Choroid plexus epithelial cell (primary cell): Measurements from ENCODE around the gene FAM227B.

ENCODE experiments used
- DNase-seq: peaks from one replicate; pipeline ENCODE4 v3.0.0-alpha.2; 2010; ENCODE audit warnings: low read depth
- H3K4me3 ChIP-seq: 2 replicates; pipeline ENCODE4 v1.5.1; 2011; ENCODE audit warnings: low read depth, mild to moderate bottlenecking, control low read depth, low read length, moderate library complexity
- TF ChIP-seq, protein P1 (sequence below): conservative IDR thresholded peaks from 2 replicates; pipeline ENCODE4 v1.5.1; 2011; ENCODE audit warnings: low read depth, mild to moderate bottlenecking, control low read depth, inconsistent platforms, low read length, moderate library complexity

Gene FAM227B

DNA sequence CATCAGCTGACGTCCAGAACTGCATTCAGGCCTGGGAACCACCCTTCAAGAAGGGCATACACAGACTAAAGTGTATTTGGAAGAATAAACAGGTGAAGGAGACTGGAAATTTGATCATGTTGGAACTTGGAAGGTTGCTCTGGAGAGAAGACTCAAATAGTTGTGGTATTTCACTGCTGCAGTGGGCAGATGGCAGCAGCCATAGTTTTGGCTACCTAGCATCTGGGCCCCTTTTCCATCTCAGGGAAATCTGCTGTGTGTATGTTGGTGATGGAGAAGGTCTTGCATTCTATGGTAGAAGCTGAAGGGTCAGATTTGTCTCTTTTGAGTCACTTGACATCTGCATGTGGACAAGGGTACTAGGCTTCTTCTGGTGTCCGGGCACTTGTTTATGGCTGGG is 311.9 kb downstream of the FAM227B start:
- H3K4me3 ChIP-seq, result no peak overlapping the region
- no peak for DNase-seq
- TF ChIP-seq, protein P1, sequence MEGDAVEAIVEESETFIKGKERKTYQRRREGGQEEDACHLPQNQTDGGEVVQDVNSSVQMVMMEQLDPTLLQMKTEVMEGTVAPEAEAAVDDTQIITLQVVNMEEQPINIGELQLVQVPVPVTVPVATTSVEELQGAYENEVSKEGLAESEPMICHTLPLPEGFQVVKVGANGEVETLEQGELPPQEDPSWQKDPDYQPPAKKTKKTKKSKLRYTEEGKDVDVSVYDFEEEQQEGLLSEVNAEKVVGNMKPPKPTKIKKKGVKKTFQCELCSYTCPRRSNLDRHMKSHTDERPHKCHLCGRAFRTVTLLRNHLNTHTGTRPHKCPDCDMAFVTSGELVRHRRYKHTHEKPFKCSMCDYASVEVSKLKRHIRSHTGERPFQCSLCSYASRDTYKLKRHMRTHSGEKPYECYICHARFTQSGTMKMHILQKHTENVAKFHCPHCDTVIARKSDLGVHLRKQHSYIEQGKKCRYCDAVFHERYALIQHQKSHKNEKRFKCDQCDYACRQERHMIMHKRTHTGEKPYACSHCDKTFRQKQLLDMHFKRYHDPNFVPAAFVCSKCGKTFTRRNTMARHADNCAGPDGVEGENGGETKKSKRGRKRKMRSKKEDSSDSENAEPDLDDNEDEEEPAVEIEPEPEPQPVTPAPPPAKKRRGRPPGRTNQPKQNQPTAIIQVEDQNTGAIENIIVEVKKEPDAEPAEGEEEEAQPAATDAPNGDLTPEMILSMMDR, result no peak

DNA sequence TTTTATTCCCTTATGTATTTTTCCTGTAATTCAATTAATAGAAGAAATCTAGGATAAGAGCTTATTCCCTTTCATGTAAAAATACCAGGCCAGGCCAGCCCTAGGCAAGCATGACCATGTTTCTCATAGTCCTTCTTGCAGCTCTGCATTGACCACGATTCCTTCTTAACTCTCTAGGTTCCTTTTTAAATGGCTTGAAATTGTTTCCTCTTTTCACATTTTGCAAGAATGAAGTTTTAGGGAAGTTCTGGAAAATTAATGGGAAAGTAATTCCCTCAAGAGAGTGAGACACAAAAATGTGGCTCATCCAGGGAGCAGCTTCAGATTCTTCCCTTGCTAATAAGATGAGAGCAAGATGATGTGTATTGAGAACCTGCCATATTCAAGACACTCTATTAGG is 314.1 kb downstream of the FAM227B start:
- H3K4me3 ChIP-seq, result no peak overlapping the region
- TF ChIP-seq, protein P1, result no peak
- DNase-seq, result no peak

DNA sequence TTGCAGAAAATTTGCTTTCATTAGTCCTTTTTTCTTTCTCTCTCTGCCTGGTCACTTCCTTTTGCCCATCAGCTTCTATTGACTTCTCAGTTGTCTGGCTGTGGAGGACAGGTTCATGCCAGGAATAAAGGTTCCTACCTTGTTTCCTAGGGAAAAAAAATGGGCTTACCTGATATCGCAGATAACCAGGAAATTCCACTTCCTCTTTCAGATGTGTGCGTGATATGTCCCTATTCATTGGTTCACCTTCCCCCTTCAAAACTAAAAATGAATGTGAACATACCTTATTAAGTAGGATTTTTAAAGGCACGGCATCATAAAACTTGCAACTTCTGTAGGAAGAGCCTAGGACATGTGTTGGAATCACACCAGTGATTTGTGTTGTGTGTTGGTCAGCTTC is 317.6 kb downstream of the FAM227B start:
- no peak for DNase-seq
- TF ChIP-seq, protein P1, result no peak
- H3K4me3 ChIP-seq, result no peak overlapping the region

DNA sequence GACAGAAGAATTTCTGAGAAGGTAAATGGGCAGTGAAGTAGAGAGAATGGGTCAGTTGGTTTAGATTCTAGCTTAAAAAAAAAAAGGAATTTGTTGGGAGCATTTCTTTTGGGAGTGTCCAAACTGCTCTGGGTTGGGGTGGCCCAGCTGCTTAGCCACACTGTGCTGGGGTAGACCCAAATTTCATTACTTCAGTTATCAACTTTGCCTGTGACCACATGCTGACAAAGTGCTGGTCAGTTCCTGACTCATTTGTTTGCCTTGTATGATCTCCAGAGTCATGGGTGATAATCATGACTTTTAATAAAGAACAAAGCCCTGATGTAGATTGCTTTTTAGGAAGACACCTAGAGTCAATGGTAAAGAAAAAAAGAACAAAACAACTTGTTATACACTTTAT is 319.1 kb downstream of the FAM227B start:
- no peak overlapping the region for H3K4me3 ChIP-seq
- TF ChIP-seq, protein P1, result no peak
- peak; percentile 17 for DNase-seq

DNA sequence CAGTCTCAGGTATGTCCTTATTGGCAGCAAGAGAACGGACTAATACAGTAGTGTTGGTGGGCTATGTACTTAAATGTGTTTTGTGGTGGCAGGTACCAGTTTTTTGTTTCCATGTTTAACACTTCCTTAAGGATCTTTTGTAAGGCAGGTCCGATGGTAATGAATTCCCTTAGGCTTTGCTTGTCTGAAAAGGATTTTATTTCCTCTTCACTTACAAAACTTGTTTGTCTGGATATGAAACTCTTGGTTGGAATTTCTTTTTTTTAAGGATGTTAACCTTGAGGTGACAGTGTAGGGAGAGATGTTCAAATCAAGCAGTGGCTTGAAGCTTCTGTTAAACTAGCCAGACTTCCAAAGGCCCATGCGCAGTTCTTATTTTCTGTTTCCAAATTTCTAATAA is 319.8 kb downstream of the FAM227B start:
- no peak for DNase-seq
- H3K4me3 ChIP-seq, result no peak overlapping the region

DNA sequence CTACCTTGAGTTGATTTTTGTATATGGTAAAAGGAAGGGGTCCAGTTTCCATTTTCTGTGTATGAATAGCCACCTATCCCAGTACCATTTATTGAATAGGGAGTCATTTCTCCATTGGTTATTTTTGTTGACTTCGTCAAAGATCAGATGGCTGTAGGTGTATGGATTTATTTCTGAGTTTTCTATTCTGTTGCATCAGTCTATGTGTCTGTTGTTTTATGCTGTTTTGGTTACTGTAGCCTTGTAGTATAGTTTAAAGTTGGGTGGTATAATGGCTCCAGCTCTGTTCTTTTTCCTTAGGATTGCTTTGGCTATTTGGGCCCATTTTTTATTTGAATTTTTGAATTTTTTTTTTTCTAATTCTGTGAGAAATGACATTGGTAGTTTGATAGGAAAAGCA is 323.0 kb downstream of the FAM227B start:
- DNase-seq, result no peak
- TF ChIP-seq, protein P1, result no peak
- no peak overlapping the region for H3K4me3 ChIP-seq

More for the DNA sequence above, 319.8 kb downstream of the FAM227B start:
- TF ChIP-seq, protein P1, result no peak

DNA sequence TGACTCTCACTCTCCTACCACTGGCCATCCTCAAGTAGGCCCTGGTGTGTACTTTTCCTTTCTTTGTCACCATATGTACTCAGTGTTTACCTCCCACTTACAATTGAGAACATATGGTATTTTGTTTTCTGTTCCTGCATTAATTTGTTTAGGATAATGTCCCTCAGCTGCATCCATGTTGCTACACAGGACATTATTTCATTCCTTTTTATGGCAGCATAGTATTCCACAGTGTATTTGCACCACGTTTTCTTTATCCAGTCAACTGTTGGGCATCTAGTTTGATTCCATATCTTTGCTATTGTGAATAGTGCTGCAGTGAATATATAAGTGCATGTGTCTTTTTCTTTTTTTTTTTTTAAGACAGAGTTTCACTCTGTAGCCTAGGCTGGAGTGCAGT is 324.4 kb downstream of the FAM227B start:
- no peak for DNase-seq
- TF ChIP-seq, protein P1, result no peak

More for the DNA sequence above, 324.4 kb downstream of the FAM227B start:
- no peak overlapping the region for H3K4me3 ChIP-seq
